GM12872 (cell line): Measurements from ENCODE around the gene KCNS3.

Experiments
- TF ChIP-seq, protein P1 (sequence below): IDR thresholded peaks from 3 replicates; pipeline ENCODE4 v1.5.1; 2011; ENCODE audit warnings: low read depth, mild to moderate bottlenecking, low read length, moderate library complexity; ENCODE audit not compliant: insufficient read depth

KCNS3 gene

GRCh38 chr2:17847236-17847635 lies 31.2 kb upstream of the KCNS3 start:
- TF ChIP-seq, protein P1, sequence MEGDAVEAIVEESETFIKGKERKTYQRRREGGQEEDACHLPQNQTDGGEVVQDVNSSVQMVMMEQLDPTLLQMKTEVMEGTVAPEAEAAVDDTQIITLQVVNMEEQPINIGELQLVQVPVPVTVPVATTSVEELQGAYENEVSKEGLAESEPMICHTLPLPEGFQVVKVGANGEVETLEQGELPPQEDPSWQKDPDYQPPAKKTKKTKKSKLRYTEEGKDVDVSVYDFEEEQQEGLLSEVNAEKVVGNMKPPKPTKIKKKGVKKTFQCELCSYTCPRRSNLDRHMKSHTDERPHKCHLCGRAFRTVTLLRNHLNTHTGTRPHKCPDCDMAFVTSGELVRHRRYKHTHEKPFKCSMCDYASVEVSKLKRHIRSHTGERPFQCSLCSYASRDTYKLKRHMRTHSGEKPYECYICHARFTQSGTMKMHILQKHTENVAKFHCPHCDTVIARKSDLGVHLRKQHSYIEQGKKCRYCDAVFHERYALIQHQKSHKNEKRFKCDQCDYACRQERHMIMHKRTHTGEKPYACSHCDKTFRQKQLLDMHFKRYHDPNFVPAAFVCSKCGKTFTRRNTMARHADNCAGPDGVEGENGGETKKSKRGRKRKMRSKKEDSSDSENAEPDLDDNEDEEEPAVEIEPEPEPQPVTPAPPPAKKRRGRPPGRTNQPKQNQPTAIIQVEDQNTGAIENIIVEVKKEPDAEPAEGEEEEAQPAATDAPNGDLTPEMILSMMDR, result no peak

DNA sequence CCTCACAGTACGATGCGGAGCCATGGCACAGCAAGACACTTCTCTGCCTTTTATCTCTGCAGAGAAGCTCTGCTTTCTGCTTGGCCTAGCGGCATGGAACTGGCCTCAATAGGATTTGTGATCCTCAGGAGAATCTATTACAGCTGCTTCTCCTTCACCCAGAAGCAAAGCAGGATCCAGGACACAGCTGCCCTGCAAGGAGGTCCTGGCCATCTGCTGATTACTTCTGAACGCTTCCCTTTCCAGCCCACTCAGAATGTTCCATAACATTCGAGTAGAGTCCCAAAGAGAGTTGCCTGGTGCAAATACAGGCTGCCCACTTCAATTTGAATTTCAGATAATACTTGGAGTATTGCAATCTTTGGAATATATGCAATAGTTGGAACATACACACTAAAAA lies 29.2 kb upstream of the KCNS3 start:
- TF ChIP-seq, protein P1, result no peak

DNA sequence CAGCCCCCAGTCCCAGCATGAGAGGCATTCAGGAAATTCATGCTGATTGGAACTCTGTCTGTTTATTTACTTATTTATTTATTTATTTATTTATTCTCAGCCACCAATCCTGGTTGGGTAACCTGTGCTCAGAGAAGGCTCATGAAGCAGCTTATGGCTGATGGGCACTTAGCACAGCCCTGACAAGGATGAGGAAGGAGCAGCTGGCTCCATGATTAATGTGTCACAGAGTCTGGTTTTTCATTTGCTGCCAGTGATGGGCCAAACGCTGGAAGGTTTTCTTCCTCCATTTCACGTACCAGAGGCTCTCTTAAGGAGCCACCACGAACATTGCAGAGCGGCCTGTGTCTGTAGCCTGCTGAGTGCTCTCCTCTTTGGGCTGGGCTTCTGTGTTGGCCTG lies 28.3 kb upstream of the KCNS3 start:
- TF ChIP-seq, protein P1, result no peak

DNA sequence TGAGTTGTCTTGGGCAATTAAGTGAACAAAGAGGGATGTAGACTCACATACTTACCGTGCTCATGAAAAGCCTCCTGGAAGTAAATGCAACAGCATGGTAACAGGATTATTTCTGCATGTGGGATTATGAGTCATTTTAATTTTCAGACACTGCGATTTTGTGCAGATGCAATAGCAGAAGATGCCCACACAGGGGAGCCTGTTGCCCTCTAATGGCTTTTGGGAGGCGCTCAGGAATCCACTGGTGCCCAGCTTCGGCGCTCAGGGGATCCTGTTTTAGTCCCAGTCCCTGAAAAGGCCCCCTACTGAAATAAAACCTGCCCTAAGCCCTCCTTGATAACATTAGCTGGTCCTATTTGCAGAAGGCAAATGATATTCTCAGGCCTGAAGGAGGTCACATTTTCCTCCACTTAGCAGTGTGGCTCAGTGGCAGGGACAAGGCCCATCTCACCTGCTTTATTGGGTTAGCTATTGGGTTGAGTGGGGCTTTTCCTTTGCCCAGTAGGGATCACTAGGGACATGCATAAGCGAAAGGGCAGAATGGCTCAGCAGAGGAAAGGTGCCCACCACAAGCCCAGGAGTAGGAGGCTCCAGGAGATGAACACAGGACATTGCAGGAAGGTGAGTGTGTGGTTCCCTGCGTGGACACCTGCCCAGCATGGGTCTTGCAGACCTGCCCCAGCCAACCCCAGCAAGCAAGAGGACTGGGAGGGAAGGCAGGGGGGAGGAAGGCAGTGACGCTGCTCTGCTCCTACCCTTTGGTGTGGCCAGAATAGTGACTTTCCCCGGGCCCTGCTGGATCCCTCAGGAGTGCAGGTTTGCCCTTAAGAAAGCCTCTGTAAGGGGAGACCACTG lies 26.5 kb upstream of the KCNS3 start:
- TF ChIP-seq, protein P1, result peak; percentile 93

DNA sequence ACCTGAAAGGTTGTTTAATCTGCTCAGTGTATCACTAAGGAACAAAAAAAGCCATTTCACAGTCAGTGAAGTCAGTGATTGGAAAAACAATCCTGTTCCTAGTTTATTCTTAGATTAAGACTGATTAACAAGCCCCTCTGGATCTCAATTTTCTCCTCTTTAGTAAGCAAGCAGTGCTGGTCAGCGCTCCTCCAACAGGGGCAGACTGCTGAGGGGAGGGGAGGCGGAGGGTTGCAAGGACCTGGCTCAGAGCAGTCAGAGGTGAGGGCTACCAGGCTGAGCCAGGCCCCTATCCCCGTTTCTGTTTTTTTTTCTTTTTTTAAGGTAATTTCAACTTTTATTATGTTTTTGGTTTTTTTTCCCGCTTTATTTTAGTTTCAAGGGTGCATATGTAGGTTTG lies 24.7 kb upstream of the KCNS3 start:
- TF ChIP-seq, protein P1, result no peak

DNA sequence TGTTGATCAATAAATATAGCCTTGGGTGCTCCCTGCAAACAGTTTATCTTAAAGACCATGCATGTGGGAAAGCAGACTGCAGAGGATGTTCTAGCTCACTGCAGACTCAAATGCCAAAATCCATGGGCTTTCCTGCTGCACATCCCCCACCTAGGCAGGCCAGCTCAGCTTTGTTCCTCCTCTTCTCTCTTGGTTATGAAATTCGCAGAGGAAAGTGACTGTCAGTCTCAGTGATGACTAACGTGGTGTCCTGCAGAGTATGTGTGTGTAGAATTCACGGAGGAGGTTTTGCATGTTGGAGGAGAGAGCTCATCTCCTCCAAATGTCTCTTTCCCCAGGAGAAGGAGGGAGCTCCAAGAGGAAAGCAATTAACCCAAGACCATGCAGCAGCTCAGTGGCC lies 21.4 kb upstream of the KCNS3 start:
- TF ChIP-seq, protein P1, result no peak

- TF ChIP-seq, protein P1, result no peak
Observed at GRCh38 chr2:17858064-17858463, 20.4 kb upstream of the KCNS3 start.
